CD1c-positive myeloid dendritic cell (primary cell): ENCODE data around the gene DPH1.

Experiments
- DNase-seq: peaks from one replicate; pipeline ENCODE4 v3.0.0-alpha.2; 2016; ENCODE audit errors: extremely low spot score

Gene DPH1

GRCh38 chr17:2081564-2081963 lies 51.6 kb downstream of the DPH1 start:
- DNase-seq: no peak

- DNase-seq: no peak
Measured at GRCh38 chr17:2082003-2082781, 52.2 kb downstream of the DPH1 start.

GRCh38 chr17:2083613-2084035 lies 53.7 kb downstream of the DPH1 start:
- DNase-seq: peak; percentile 95

- no peak for DNase-seq
Measured at GRCh38 chr17:2084036-2084765, 54.2 kb downstream of the DPH1 start.

- no peak for DNase-seq
Measured at GRCh38 chr17:2084766-2085647, 55.1 kb downstream of the DPH1 start.

GRCh38 chr17:2085648-2085949 lies 55.6 kb downstream of the DPH1 start:
- DNase-seq: no peak

- no peak for DNase-seq
Measured at GRCh38 chr17:2086306-2086705, 56.4 kb downstream of the DPH1 start.

GRCh38 chr17:2087597-2088211 lies 57.8 kb downstream of the DPH1 start:
- peak; percentile 94 for DNase-seq

GRCh38 chr17:2089021-2089422 lies 59.1 kb downstream of the DPH1 start:
- peak; percentile 42 for DNase-seq

- DNase-seq: peak; percentile 41
Measured at GRCh38 chr17:2090210-2090641, 60.3 kb downstream of the DPH1 start.

GRCh38 chr17:2090804-2091534 lies 61.0 kb downstream of the DPH1 start:
- no peak for DNase-seq

GRCh38 chr17:2092253-2092652 lies 62.3 kb downstream of the DPH1 start:
- DNase-seq: no peak

GRCh38 chr17:2093349-2093748 lies 63.4 kb downstream of the DPH1 start:
- DNase-seq: no peak
